Pancreas (tissue), 10 donors: ENCODE data around the gene ABTB2. TPM values are rescaled to one million over a fixed set of nuclear protein-coding genes. Genes with fewer than 3 reads are reported as not detected.

Experiments used
- ATAC-seq, 4 donors: fragments of 200-7000 bp; cut with Tn5 transposase; one replicate each; pipeline versions ENCODE4 v1.8.0 to v1.9.1; 2020; ENCODE audit warnings: mild to moderate bottlenecking in 4 of 4, moderate library complexity in 4 of 4
- DNase-seq, 6 donors: peaks; one replicate each; pipeline ENCODE4 v3.0.0-alpha.2; 2020
- FAIRE-seq: peaks from 2 replicates; lab custom pipeline; 2012; peaks lifted over from hg19 to GRCh38; lab: Jason Lieb, UNC
- H3K27ac ChIP-seq, 4 donors: fragments of 200-600 bp; sonication (generic); 1 replicate in 3 of 4; 2 replicates in 1 of 4; pipeline versions ENCODE4 v1.5.0 to v1.8.0; 2020
- H3K27me3 ChIP-seq, 4 donors: fragments of 200-600 bp; one replicate each; pipeline ENCODE4 v1.8.0; 2021
- H3K36me3 ChIP-seq, 3 donors: fragments of 200-600 bp; sonication (generic) in 1 of 3; one replicate each; pipeline versions ENCODE4 v1.5.0 to v1.8.0; 2020 to 2021
- H3K4me1 ChIP-seq, 3 donors: fragments of 200-600 bp; one replicate each; pipeline ENCODE4 v1.8.0; 2021
- H3K4me3 ChIP-seq, 4 donors: fragments of 200-600 bp; sonication (generic) in 2 of 4; one replicate each; pipeline versions ENCODE4 v1.5.0 to v1.8.0; 2020 to 2021
- H3K9me3 ChIP-seq, 4 donors: fragments of 200-600 bp; one replicate each; pipeline ENCODE4 v1.8.0; 2021
- WGBS, 2 donors: extraction: QIAGEN DNeasy Blood & Tissue Kit; methylation state at CpG; one replicate each; pipeline ENCODE4 v1.1.7; 2013; 5-methylcytosine and 5-hydroxymethylcytosine counted together
- intact Hi-C, 3 donors: fragments of 100-400 bp; cut with DNase I; formaldehyde crosslinking; loops; one replicate each; pipeline versions ENCODE4 v1.11.1 to v1.14.2; 2022
- polyA plus RNA-seq, 2 donors: library from polyadenylated mRNA; stranded (reverse); fragments of 200-250 nt; gene quantifications; one replicate each; pipeline ENCODE4 v1.2.3, GENCODE V29; 2013
- total RNA-seq, 6 donors: library from RNA; stranded (reverse); fragmentation: NEBNext Ultra II Directional in 4 of 6; extraction: Animal tissue kit (Norgen Biotek cat#: 25700) in 4 of 6; gene quantifications; one replicate each; pipeline versions ENCODE4 v1.2.1 to v1.2.4, GENCODE V29; 2021 to 2023
- TF ChIP-seq, protein P1 (sequence below), 4 donors: fragments of 200-600 bp; sonication (generic) in 3 of 4; IDR thresholded peaks; one replicate each; pipeline versions ENCODE4 v1.5.0 to v1.8.0; 2021; ENCODE audit warnings: antibody characterized with exemption in 4 of 4
- donor health status: healthy with polysubstance abuse.
- donor health status: DM: no; HTN: no; CAD: no; lungs with moderate emphysema.
- donor health status: DM: no; HTN: no; CAD: no.
- donor health status: control.
- donor health status: control.
- donor health status: Bipolar disorder and iron deficiency.
- donor health status: DM: yes; HTN: yes; CAD: no.
- donor health status: DM: no; HTN: no; CAD: no.
- donor health status: DM: no; HTN: no; CAD: no.
- donor health status: DM: yes; HTN: yes; CAD: no.

Gene ABTB2
- total and polyA plus RNA-seq, 8 donors: 0.63 to 4.4 (median 1.9) TPM

DNA sequence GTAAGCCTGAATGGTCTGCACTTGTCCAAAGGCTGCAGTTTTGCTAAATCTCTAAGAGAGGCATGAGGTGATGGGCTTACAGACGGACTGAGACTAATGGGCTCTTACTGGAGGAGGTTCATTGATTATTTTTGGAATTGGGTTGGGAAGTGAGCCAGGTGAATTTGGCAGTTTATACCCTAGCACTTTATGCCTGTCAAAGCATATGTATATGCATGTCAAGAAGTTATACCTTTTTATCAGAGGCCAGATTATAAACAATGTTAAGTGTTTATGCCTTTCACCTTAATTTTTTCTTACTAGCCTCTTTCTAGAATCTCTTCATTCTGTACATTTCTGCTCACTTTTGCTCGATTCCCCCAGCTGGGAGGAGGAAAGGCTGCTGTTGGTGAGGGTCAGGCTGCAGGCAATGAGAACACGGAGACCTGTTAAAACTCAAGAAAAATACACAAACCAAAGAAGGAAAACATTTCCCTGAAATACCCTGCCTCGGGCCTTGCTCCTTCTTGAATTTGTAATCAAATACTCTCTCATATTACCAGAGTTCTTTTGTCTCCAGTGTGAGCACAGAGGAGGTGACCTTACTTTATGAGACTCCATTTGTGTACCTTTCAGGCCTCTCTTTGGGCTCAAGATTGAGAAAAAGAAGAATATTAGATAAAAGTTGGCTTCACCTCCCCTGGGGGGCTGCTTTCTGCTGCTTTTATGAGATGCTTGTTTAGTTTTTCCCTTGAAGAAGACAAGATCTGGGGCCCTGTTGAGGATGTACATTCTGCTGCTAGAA lies 232.7 kb downstream of the ABTB2 start:
- Histone ChIP-seq H3K4me1 (no peaks in the 10 kb centered on the region), H3K9me3 (no peaks in the 10 kb centered on the region), H3K27me3 (no peaks in the 10 kb centered on the region), H3K27ac (no peak overlapping the region), H3K36me3 (peaks cover 3 to 49% (median 38%) of the 10 kb centered on the region in 3 donors), H3K4me3 (no peak overlapping the region)
- ATAC-seq (no peak), FAIRE-seq (no peak), DNase-seq (no peak)
- intact Hi-C loops: no loop called here
- WGBS, 2 donors: 74 to 83% methylated on average over 4 of the region's 4 CpGs
- TF ChIP-seq, protein P1, sequence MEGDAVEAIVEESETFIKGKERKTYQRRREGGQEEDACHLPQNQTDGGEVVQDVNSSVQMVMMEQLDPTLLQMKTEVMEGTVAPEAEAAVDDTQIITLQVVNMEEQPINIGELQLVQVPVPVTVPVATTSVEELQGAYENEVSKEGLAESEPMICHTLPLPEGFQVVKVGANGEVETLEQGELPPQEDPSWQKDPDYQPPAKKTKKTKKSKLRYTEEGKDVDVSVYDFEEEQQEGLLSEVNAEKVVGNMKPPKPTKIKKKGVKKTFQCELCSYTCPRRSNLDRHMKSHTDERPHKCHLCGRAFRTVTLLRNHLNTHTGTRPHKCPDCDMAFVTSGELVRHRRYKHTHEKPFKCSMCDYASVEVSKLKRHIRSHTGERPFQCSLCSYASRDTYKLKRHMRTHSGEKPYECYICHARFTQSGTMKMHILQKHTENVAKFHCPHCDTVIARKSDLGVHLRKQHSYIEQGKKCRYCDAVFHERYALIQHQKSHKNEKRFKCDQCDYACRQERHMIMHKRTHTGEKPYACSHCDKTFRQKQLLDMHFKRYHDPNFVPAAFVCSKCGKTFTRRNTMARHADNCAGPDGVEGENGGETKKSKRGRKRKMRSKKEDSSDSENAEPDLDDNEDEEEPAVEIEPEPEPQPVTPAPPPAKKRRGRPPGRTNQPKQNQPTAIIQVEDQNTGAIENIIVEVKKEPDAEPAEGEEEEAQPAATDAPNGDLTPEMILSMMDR (IDR thresholded peaks at IDR 0.05): no peak

DNA sequence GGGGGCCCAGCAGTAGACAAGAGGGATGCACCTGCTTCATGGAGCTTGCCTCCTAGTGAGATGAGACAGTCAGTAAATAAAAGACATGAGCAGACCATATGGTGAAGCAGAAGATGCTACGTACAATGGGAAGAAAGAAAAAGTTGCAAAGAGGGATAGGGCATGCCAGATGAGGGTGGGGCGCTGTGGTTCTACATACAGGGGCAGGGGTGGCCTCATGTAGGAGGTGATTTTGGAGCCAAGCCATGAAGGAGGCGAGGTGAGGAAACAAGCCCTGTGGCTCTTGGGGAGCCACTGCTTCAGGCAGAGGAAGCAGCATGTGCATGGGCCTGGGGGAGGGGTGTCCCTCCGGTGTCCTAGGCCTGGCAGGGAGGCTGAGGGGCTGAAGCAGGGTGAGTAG lies 237.2 kb downstream of the ABTB2 start:
- Histone ChIP-seq H3K4me3 (no peak overlapping the region), H3K27me3 (no peaks in the 10 kb centered on the region), H3K4me1 (no peaks in the 10 kb centered on the region), H3K27ac (no peak overlapping the region), H3K9me3 (no peaks in the 10 kb centered on the region), H3K36me3 (peaks cover 3 to 80% (median 33%) of the 10 kb centered on the region in 3 donors)
- TF ChIP-seq, protein P1 (IDR thresholded peaks at IDR 0.05): no peak
- ATAC-seq: no peak
- no peak for FAIRE-seq
- intact Hi-C loops: no loop called here
- no peak for DNase-seq
- WGBS, 2 donors: 91 to 96% methylated on average over 4 of the region's 4 CpGs

DNA sequence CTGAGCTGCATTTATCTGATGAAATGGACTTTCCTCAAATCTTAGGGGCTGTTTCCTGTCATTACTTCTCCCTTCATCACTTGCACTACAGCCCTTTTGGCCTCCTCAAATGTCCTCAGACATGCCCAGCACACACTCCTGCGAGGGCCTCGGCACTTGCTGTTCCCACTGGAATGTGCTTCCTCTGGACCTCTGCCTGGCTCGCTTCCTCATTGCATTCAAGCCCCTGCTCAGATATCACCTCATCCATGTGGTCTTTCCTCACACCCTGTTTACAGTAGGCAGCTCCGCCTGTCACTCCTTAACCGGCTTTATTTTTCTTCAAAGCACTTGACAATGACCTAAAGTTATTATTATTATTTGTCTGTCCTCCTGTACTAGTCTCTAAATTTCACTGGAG lies 243.3 kb downstream of the ABTB2 start:
- 84 to 96% methylated on average over 5 of the region's 5 CpGs for WGBS, 2 donors
- intact Hi-C loops: no loop called here
- ATAC-seq (no peak), DNase-seq (no peak), FAIRE-seq (no peak)
- H3K36me3 ChIP-seq: peaks cover 0 to 87% (median 31%) of the 10 kb centered on the region in 3 donors
- H3K9me3 ChIP-seq: no peaks in the 10 kb centered on the region
- H3K4me3 ChIP-seq: no peak overlapping the region
- H3K27me3 ChIP-seq: no peaks in the 10 kb centered on the region
- H3K27ac ChIP-seq: no peak overlapping the region
- TF ChIP-seq, protein P1 (IDR thresholded peaks at IDR 0.05): no peak
- H3K4me1 ChIP-seq: no peaks in the 10 kb centered on the region

DNA sequence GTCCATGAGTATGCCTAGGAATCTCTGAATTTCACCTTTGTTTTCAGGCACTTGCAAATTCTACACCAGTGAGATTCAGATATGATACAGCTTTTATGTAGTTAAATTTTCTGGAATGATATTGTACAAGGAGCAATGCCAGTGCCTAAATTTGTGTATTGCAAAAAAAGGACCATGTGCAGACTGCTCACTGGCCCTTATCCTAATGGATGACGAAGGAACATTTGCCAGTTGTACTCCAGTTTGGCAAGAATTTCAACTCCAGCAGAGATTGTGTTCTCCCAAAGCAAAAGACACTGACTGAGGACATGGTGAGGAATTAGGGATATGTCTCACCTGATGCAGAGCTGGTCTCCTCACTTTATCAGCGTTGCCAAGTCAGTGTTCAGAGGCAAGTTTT lies 243.8 kb downstream of the ABTB2 start:
- Histone ChIP-seq H3K36me3 (peaks cover 0 to 87% (median 28%) of the 10 kb centered on the region in 3 donors), H3K4me3 (no peak overlapping the region), H3K4me1 (no peaks in the 10 kb centered on the region), H3K27ac (no peak overlapping the region), H3K27me3 (no peaks in the 10 kb centered on the region), H3K9me3 (no peaks in the 10 kb centered on the region)
- FAIRE-seq (no peak), DNase-seq (no peak), ATAC-seq (no peak)
- intact Hi-C loops: no loop called here
- TF ChIP-seq, protein P1 (IDR thresholded peaks at IDR 0.05): no peak
- 87 to 94% methylated on average over 2 of the region's 2 CpGs for WGBS, 2 donors

DNA sequence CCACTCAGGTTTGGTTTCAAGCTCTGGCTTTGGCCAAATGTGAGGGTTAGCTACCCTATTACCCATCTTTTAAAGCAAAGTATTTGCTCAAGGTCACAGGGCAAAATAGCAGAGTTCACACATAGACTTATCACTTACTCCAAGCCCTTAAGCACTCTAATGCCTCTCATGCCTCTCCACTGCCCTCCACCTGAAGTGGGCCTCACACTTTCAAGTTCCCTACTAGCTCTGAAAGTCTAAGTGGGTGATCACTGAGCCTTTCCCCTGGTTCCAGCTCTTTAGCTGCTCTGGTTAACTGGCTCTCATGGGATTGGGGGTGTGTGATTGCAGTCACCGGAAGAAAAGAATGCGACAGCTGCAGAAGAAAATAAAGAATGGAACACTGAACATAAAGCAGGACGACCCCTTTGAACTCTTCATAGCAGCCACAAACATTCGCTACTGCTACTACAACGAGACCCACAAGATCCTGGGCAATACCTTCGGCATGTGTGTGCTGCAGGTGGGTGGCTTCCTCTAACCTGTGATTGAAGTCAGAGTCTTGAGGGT lies 246.0 kb downstream of the ABTB2 start:
- ATAC-seq (no peak), FAIRE-seq (no peak), DNase-seq (no peak)
- TF ChIP-seq, protein P1 (IDR thresholded peaks at IDR 0.05): no peak
- H3K27ac ChIP-seq: no peak overlapping the region
- intact Hi-C loops: no loop called here
- no peaks in the 10 kb centered on the region for H3K27me3 ChIP-seq
- 90 to 91% methylated on average over 6 of the region's 6 CpGs for WGBS, 2 donors
- H3K4me1 ChIP-seq: peaks cover 0 to under 1% (median 0%) of the 10 kb centered on the region in 3 donors
- H3K36me3 ChIP-seq: peaks cover 0 to 73% (median 24%) of the 10 kb centered on the region in 3 donors
- H3K9me3 ChIP-seq: no peaks in the 10 kb centered on the region
- H3K4me3 ChIP-seq: no peak overlapping the region
